Lower leg skin (tissue), 4 donors: Measurements from ENCODE around the gene FRAS1. TPM values are rescaled to one million over a fixed set of nuclear protein-coding genes. Genes with fewer than 3 reads are reported as not detected.

Experiments used
- DNase-seq, 2 donors: peaks; one replicate each; pipeline ENCODE4 v3.0.0-alpha.2; 2019; ENCODE audit warnings: low spot score in 2 of 2
- H3K4me3 ChIP-seq: fragments of 200-600 bp; sonication (generic); 2 replicates; pipeline ENCODE4 v1.5.1; 2017; ENCODE audit warnings: mild to moderate bottlenecking, low read depth; ENCODE audit not compliant: poor library complexity, severe bottlenecking
- POLR2A ChIP-seq, 2 donors: fragments of 450-650 bp; IDR thresholded peaks; one replicate each; pipeline ENCODE4 v1.6.1; 2016 to 2017; ENCODE audit warnings: antibody characterized with exemption in 2 of 2, mild to moderate bottlenecking in 1 of 2, moderate library complexity in 1 of 2
- WGBS, 2 donors: methylation state at CpG; one replicate each; pipeline ENCODE4 v1.1.5; 2018; 5-methylcytosine and 5-hydroxymethylcytosine counted together
- intact Hi-C: fragments of 100-400 bp; cut with DNase I; formaldehyde crosslinking; loops from one replicate; pipeline ENCODE4 v1.15.0; 2023; ENCODE audit warnings: low total_unique reads
- total RNA-seq, 4 donors: library from RNA; depleted of rRNA; stranded (reverse); fragments of >200 nt; gene quantifications; one replicate each; pipeline ENCODE4 v1.1.0, GENCODE V29; 2016
- TF ChIP-seq, protein P1 (sequence below), 3 donors: fragments of 450-650 bp; IDR thresholded peaks; one replicate each; pipeline ENCODE4 v1.5.1; 2016; ENCODE audit warnings: antibody characterized with exemption in 3 of 3, mild to moderate bottlenecking in 3 of 3, moderate library complexity in 2 of 3

FRAS1 gene
- total RNA-seq, 4 donors from 2014 or later, result 0.83 to 5.3 (median 3.0) TPM

DNA sequence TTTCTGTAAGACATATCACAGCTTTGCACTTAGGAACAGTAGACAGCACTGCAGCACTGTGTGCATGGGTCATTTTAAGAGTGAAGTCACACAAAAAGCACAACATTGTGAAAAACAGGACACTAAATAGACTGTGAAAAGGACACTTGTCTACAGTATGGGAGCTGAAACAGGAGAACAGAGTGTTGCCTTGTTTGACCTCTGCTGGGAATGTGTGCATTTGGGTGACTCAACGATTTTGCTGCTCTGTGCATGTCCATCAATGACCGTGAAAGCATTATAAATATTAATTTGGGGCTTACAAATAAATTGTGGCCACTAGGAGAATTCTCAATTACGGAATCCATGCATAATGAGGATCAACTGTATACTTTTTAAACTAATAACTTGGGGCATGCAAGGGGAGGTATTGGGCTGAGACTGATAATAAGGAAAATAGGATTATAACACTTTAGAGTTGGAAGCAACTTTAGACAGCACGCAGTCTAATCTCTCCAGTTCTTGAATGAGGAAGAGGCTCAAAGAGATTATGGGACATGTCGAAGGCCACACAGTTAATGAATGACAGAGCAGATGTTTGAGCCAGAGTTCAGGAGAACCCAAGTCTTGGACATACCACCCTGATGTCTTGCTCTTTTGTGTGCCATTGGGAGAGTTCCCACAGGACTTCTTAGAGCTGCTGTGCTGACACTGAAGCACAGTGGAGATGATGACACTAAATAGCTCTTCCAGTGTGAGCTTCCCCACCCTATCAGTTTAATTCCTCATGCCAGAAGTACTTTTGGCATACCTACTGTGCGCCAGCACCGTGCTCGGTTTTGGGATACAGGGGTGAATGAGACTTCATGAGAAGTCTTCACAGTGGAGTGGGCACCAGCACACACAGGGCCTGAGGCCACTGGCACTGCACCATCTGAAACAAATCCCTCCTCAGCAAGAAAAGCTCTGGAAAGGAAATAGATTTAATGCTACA lies 79.3 kb downstream of the FRAS1 start:
- WGBS, 2 donors, result 79 to 84% methylated on average over 8 of the region's 8 CpGs
- TF ChIP-seq, protein P1, sequence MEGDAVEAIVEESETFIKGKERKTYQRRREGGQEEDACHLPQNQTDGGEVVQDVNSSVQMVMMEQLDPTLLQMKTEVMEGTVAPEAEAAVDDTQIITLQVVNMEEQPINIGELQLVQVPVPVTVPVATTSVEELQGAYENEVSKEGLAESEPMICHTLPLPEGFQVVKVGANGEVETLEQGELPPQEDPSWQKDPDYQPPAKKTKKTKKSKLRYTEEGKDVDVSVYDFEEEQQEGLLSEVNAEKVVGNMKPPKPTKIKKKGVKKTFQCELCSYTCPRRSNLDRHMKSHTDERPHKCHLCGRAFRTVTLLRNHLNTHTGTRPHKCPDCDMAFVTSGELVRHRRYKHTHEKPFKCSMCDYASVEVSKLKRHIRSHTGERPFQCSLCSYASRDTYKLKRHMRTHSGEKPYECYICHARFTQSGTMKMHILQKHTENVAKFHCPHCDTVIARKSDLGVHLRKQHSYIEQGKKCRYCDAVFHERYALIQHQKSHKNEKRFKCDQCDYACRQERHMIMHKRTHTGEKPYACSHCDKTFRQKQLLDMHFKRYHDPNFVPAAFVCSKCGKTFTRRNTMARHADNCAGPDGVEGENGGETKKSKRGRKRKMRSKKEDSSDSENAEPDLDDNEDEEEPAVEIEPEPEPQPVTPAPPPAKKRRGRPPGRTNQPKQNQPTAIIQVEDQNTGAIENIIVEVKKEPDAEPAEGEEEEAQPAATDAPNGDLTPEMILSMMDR (IDR thresholded peaks at IDR 0.05), result no peak
- no peak for TF ChIP-seq POLR2A (IDR thresholded peaks at IDR 0.05)
- intact Hi-C loops, result no loop called here
- no peak for DNase-seq
- no peak overlapping the region for H3K4me3 ChIP-seq

DNA sequence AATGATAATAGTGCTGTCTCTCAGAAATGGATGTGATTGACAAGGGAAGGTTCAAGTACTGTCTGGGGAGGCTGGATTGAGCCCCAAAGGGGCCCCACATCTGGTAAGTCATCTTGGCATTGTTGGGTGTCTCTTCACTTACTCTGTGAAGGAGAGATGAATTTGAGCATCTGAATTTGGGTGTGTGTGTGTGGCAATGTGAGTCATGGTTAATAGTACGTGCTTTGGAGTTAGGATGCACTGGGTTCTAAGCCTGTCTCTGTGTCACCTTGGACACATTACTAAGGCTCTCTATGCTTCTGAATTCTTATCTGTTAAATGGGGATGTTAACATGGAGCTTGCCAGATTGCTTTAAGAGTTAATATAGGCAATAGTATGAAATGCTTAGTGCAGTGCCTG lies 80.4 kb downstream of the FRAS1 start:
- H3K4me3 ChIP-seq, result no peak overlapping the region
- WGBS, 2 donors, result 71 to 93% methylated on average over 1 of the region's 1 CpG
- no peak for TF ChIP-seq POLR2A (IDR thresholded peaks at IDR 0.05)
- TF ChIP-seq, protein P1 (IDR thresholded peaks at IDR 0.05), result no peak
- DNase-seq, result no peak
- intact Hi-C loops, result no loop called here

DNA sequence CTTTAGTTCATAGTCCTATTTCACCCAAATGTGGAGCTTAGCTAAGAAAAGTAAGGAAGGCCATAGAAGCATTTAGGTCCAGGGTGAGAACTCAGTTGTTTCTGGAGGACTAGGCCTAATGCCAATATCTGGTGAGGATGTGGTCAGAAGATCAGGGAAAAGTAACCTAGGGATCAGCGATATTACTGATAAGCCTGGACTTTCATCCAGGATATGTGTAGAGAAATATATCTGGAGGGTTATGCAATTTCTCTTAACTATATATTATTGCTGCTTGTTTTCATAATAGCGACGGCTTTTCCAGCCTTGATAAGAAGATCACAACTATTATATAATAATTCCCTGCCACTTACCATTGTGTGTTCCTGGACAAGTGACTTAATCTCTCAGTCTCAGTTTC lies 81.1 kb downstream of the FRAS1 start:
- H3K4me3 ChIP-seq, result no peak overlapping the region
- intact Hi-C loops, result no loop called here
- WGBS, 2 donors, result 92 to 94% methylated on average over 3 of the region's 3 CpGs
- TF ChIP-seq POLR2A (IDR thresholded peaks at IDR 0.05), result no peak
- TF ChIP-seq, protein P1 (IDR thresholded peaks at IDR 0.05), result no peak
- no peak for DNase-seq

DNA sequence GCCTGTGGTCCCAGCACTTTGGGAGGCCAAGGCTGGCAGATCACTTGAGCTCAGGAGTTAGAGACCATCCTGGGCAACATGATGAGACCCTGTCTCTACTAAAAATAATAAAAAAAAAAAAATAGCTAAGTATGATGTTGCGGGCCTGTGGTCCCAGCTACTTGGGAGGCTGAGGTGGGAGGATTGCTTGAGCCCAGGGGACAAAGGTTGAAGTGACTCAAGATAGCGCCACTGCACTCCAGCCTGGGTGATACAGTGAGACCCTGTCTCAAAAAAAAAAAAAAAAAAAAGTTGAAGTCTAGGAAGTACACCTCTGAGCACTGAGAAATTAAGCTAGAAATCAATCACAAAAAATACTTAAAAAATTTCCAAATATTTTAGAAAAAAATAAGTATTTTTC lies 86.5 kb downstream of the FRAS1 start:
- TF ChIP-seq, protein P1 (IDR thresholded peaks at IDR 0.05), result no peak
- TF ChIP-seq POLR2A (IDR thresholded peaks at IDR 0.05), result no peak
- DNase-seq, result no peak
- intact Hi-C loops, result no loop called here
- WGBS, 2 donors, result 95 to 98% methylated on average over 2 of the region's 2 CpGs
- no peak overlapping the region for H3K4me3 ChIP-seq

DNA sequence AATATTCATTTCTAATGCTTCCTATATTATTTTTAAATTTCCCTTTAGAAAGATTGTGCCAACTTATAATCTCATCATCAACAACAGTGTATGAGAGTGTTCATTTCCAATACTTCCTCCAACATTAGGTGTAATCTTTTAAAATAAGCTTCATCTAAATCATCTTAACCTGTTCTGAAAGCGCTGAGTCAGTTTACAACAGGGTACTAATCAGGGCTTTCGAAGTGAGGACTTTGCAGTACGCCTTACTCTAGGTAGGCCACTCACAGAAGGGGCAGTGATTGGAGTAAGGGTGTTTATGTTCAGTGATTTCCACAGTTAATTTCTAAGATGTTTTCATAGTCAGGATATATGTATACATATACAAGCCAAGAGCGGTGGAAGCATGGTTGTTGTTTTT lies 87.9 kb downstream of the FRAS1 start:
- H3K4me3 ChIP-seq, result no peak overlapping the region
- WGBS, 2 donors, result 95 to 99% methylated on average over 4 of the region's 4 CpGs
- intact Hi-C loops, result loop anchor here (5.0 kb wide), 1 partner anchor 872 kb away; no protein-coding TSS in a partner anchor
- TF ChIP-seq, protein P1 (IDR thresholded peaks at IDR 0.05), result no peak
- no peak for TF ChIP-seq POLR2A (IDR thresholded peaks at IDR 0.05)
- DNase-seq, result no peak
